Measurements from ENCODE around the gene LYRM1. TPM values are rescaled to one million over a fixed set of nuclear protein-coding genes. Genes with fewer than 3 reads are reported as not detected.
A peak's percentile ranks its signal among the peaks of the same experiment; 100 is the strongest.

Gene LYRM1
- total and polyA plus RNA-seq, 2 of the 4 experiments (the other 2 are of a cell fraction): 19.0 to 35.0 TPM

- Histone ChIP-seq H3K27ac (ENCODE audit: insufficient read depth, low read length) (peak overlapping the region; percentile 55), H3K4ac (ENCODE audit: low read depth, low read length) (peak overlapping the region; percentile 83; the same call in 1 of the 2 replicates), H3K4me1 (ENCODE audit: control insufficient read depth, insufficient read depth, low read length) (peaks cover 21% of the 10 kb centered on the region), H3K23ac (ENCODE audit: low read depth, low read length) (peak overlapping the region; percentile 72; the same call in 1 of the 2 replicates), H2AK9ac (replicated peaks; ENCODE audit: low read depth, low read length, poor library complexity) (peak overlapping the region; percentile 74), H2BK120ac (ENCODE audit: low read depth, low read length) (peak overlapping the region; percentile 88), H4K5ac (ENCODE audit: low read depth, low read length) (peak overlapping the region; percentile 9; the same call in 1 of the 2 replicates), H3K9ac (ENCODE audit: low read depth, low read length) (peak overlapping the region; percentile 13; the same call in 1 of the 2 replicates), H3K9me3 (ENCODE audit: control insufficient read depth, insufficient read depth, low read length) (no peaks in the 10 kb centered on the region), H3K56ac (ENCODE audit: extremely low read depth, insufficient read depth, low read length) (peak overlapping the region; percentile 71), H3K9me1 (ENCODE audit: insufficient read depth, low read length) (peaks cover 21% of the 10 kb centered on the region), H3K18ac (ENCODE audit: low read depth, low read length) (peak overlapping the region; percentile 4), H4K20me1 (ENCODE audit: insufficient read depth, low read length) (no peaks in the 10 kb centered on the region), H3K4me2 (ENCODE audit: low read depth, low read length) (peak overlapping the region; percentile 0; the same call in 1 of the 2 replicates), H2AK5ac (ENCODE audit: low read depth, low read length) (peak overlapping the region; percentile 46), H3K79me1 (ENCODE audit: low read depth in 1 of 2, low read length in 2 of 2) (peaks cover 10 to 40% of the 10 kb centered on the region in 2 experiments), H2BK5ac (ENCODE audit: low read depth, low read length, poor library complexity, severe bottlenecking) (peak overlapping the region; percentile 93), H2BK20ac (ENCODE audit: low read depth, low read length) (peak overlapping the region; percentile 86), H2BK15ac (ENCODE audit: low read depth, low read length) (peak overlapping the region; percentile 67; the same call in 2 of the 3 replicates), H4K91ac (ENCODE audit: insufficient read depth, low read depth, low read length) (peak overlapping the region; percentile 68), H2AFZ (replicated peaks; ENCODE audit: low read length, poor library complexity) (peak overlapping the region; percentile 55), H3K27me3 (ENCODE audit: control insufficient read depth, insufficient read depth, low read length) (no peaks in the 10 kb centered on the region), H3K36me3 (ENCODE audit: control insufficient read depth, insufficient read depth, low read length) (no peaks in the 10 kb centered on the region; the same call in 1 of the 2 replicates), H3K4me3 (ENCODE audit: insufficient read depth, low read depth, low read length) (no peak overlapping the region), H3K14ac (replicated peaks; ENCODE audit: low read depth, low read length) (peak overlapping the region; percentile 56), H4K8ac (ENCODE audit: low read depth in 2 of 2, low read length in 2 of 2) (peak overlapping the region; percentile 53 to 72; a peak in 3 of 4 replicates)
- in situ Hi-C loops (cut with MboI; ENCODE audit: low sequenced_read_pairs) (no loop called here), dilution Hi-C loops (cut with HindIII; ENCODE audit: low sequenced_read_pairs, unreplicated experiment) (no loop called here), intact Hi-C loops (cut with micrococcal nuclease) (no loop called here)
- POLR2A ChIA-PET (ENCODE audit: unreplicated experiment): no interaction called here
- ATAC-seq (ENCODE audit: low read depth) (peak; percentile 7; the same call in 1 of the 2 replicates), DNase-seq (peak; percentile 71)
- no TSS peak for BruUV-seq (replicated peaks)
- no peak for TF ChIP-seq BHLHE40 (IDR thresholded peaks at IDR 0.05; ENCODE audit: low read depth, low read length)
- TF ChIP-seq CHD1 (IDR thresholded peaks at IDR 0.05; ENCODE audit: low read depth, low read length): no peak
- TF ChIP-seq RFX5 (IDR thresholded peaks at IDR 0.05; ENCODE audit: low read depth, low read length): no peak
- no peak for TF ChIP-seq POLR2A (IDR thresholded peaks at IDR 0.05; ENCODE audit: low read depth, low read length)
- no peak for TF ChIP-seq MAFK (IDR thresholded peaks at IDR 0.05; ENCODE audit: low read depth, low read length)
- no peak for TF ChIP-seq MXI1 (IDR thresholded peaks at IDR 0.05; ENCODE audit: borderline replicate concordance, low read depth, low read length)
- TF ChIP-seq CEBPB (IDR thresholded peaks at IDR 0.05; ENCODE audit: low read depth, low read length): no peak
- TF ChIP-seq FOS (IDR thresholded peaks at IDR 0.05; ENCODE audit: low read depth, low read length): no peak
- TF ChIP-seq SMC3 (IDR thresholded peaks at IDR 0.05; ENCODE audit: low read depth, low read length): no peak
- TF ChIP-seq NFE2L2 (IDR thresholded peaks at IDR 0.05; ENCODE audit: low read depth, low read length): no peak
- no peak for TF ChIP-seq USF2 (IDR thresholded peaks at IDR 0.05; ENCODE audit: low read depth, low read length)
- TF ChIP-seq MAZ (IDR thresholded peaks at IDR 0.05; ENCODE audit: borderline replicate concordance, low read depth, low read length): no peak
- TF ChIP-seq RCOR1 (IDR thresholded peaks at IDR 0.05; ENCODE audit: insufficient replicate concordance, low read length): no peak
- TF ChIP-seq RAD21 (IDR thresholded peaks at IDR 0.05; ENCODE audit: low read length): no peak
- TF ChIP-seq ELK1 (IDR thresholded peaks at IDR 0.05; ENCODE audit: borderline replicate concordance, low read depth, low read length): no peak
- TF ChIP-seq CTCF (conservative IDR thresholded peaks at IDR 0.05; ENCODE audit: low read depth, low read length): no peak
- WGBS, 2 experiments (ENCODE audit: extremely low coverage in 2 of 2, insufficient read length in 1 of 2): no CpG with 5 or more reads among the region's 1 CpG
- CTCF ChIA-PET: interaction anchor here (0.7 kb wide), 1 partner anchor 379 kb away, joined by 3 read pairs; no protein-coding TSS in a partner anchor
These were observed 10.8 kb downstream of the LYRM1 start for GRCh38 chr16:20911361-20911760.

All from IMR-90 (cell line).